IPS-NIHi11 (cell line): ENCODE data around the gene MED13L.

Source experiments
- DNase-seq: peaks from one replicate; pipeline ENCODE4 v3.0.0; 2012; ENCODE audit warnings: mixed read lengths, low spot score

Gene MED13L

DNA sequence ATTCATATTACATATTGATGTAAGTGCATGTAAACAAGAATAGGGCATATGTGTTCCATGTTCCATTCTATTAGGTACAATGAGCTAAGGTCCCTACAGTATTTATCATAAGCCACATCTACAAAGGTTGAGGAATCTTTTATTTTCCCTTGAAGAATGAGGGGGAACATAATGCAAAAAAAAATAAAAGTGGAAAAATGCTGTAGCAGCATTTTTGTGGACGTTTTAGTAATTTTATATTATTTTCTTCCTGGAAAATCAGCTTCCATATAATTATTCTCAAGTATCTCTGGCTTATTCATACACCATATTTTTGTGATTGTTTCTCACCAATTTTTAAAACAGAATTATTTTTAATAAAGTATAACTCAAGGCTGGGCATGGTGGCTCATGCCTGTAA lies 148.7 kb downstream of the MED13L start:
- no peak for DNase-seq

DNA sequence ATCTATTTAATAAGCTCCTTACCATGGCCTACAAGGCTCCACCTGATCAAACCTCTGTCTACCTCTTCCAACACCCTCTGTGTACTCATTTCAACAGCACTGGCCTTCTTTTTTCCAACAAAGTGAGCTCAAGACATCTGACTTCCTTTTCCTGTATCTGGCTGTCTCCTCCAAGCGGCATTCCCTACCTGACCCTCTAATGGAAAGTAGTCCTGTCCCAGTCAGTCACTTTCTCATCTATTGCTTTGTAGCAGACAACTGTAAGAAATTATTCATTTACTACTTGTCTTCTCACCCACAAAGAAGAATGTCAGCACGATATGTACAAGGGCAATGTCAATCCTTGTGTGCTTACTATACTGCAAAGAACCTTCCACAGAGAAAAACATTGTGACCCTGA lies 149.6 kb downstream of the MED13L start:
- DNase-seq: no peak

- no peak for DNase-seq
These were observed 150.9 kb downstream of the MED13L start for GRCh38 chr12:116126610-116127009.

GRCh38 chr12:116125956-116126566 lies 151.4 kb downstream of the MED13L start:
- DNase-seq: no peak

GRCh38 chr12:116125084-116125483 lies 152.4 kb downstream of the MED13L start:
- no peak for DNase-seq

GRCh38 chr12:116123451-116124258 lies 153.8 kb downstream of the MED13L start:
- DNase-seq: no peak

GRCh38 chr12:116122628-116123027 lies 154.9 kb downstream of the MED13L start:
- no peak for DNase-seq

DNA sequence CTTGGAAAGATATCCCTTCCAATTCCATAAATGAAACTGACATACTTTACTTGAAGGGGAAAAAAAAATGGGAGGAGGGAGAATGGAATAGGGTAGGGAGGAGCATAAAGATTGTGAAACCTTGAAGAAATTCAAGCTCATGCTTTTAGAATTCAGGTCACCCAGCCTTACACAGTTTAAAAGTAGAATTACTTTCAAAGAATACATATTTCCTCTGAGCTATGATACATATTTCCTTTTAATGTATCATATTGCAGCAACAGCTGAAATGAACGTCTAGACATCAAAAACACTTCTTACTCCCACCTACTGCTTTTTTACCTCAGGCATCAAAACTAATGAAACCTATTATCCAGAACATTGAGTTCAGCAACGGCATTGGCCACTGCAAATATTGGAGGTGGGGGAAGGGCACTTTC lies 156.0 kb downstream of the MED13L start:
- no peak for DNase-seq

DNA sequence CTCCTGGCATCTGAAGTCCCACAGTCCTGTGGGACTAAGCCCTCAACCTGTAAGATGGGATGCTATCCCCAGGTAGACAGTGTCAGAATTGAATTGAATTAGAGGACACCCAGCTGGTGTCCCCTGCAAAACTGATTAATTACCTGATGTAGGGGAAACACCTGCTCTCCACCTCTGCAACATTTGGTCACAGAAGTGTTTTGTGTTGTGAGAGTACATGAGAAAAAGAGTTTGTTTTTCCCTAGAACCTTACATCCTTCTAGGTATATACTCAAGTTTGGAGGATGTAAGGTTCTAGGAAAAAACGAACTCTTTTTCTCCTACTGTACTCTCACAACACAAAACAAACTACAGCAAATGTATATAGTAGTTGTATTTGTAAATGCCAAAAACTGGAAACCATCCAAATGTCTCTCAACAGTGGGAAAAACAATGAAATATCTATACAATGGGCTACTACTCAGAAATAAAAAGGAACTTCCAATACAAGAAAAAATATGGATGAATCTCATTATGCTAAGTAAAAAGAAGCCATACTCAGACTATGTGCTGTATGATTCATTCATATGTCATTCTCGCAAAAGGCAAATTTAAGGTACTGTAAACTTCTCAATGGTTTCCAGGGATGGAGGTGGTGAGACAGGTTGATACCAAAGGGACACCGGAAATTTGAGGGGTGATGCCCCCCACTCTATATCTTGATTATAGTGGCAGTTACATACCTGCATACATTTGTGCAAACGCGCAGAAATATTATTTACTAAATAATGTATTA lies 160.7 kb downstream of the MED13L start:
- no peak for DNase-seq

- no peak for DNase-seq
These were observed 163.9 kb downstream of the MED13L start for GRCh38 chr12:116113398-116114130.

- DNase-seq: no peak
These were observed 170.6 kb downstream of the MED13L start for GRCh38 chr12:116106870-116107269.

DNA sequence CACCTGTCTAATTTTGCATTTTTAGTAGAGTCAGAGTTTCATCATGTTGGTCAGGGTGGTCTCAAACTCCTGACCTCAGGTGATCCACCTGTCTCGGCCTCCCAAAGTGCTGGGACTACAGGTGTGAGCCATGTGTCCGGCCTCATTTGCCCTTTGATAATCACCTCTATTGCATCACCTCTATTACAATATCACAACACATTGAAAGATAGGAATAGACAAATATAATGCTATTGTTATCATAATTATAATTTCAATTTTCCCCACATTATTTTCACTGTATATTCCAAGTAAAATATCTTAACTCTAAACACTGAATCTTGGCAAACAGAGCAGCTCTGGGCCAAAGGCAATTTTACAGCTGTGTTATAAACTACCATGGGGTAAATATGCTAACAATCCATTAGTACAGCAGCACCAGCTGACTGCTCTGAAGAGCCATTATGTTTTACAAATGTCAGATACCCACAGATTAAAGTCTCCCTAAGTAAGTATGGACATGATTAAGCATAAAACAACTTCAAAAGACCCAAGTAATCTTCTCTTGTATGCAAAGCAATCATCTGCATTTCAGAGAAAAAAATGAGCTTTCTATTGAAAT lies 173.2 kb downstream of the MED13L start:
- DNase-seq: no peak

GRCh38 chr12:116101991-116102390 lies 175.5 kb downstream of the MED13L start:
- DNase-seq: no peak

DNA sequence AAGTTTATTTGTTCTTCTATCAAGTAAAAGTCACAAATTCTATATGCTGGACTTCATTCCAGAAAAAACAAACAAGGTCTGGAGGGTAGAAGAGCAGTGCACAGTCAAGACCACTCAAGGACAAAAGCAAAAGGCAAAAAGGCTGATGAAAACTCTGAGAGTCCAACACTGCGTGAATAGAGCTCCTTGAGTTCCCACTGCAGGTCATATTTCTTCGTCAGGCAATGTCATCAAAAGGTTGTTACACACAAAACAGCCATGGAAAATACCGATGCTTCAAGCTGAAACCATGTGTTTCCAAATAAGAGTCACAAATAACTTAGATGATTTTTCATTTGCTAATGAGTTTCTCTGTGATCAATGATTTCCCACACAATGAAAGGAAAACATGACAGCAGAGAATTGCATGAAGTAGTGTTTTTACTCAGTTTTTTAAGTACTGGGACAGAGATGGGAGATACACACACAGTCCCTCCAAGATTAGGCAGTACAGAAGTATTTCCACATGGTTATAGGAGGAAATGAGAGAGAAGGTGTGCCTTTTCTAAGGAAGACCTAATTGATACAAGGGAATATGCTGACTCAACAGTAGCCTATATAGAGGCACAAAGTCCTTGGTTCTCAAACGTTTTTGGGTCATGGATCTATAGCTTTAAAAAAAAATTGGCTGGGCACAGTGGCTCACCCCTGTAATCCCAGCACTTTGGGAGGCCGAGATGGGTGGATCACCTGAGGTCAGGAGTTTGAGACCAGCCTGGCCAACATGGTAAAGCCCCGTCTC lies 177.7 kb downstream of the MED13L start:
- no peak for DNase-seq

GRCh38 chr12:116096874-116097273 lies 180.6 kb downstream of the MED13L start:
- no peak for DNase-seq

GRCh38 chr12:116094475-116094874 lies 183.0 kb downstream of the MED13L start:
- no peak for DNase-seq

- no peak for DNase-seq
These were observed 183.6 kb downstream of the MED13L start for GRCh38 chr12:116093915-116094314.

- no peak for DNase-seq
These were observed 184.7 kb downstream of the MED13L start for GRCh38 chr12:116092776-116093175.

- no peak for DNase-seq
These were observed 185.3 kb downstream of the MED13L start for GRCh38 chr12:116092162-116092561.

- no peak for DNase-seq
These were observed 185.9 kb downstream of the MED13L start for GRCh38 chr12:116091579-116091978.

GRCh38 chr12:116090516-116090915 lies 187.0 kb downstream of the MED13L start:
- no peak for DNase-seq
